Measurements from ENCODE around the gene GALNT7. TPM values are rescaled to one million over a fixed set of nuclear protein-coding genes. Genes with fewer than 3 reads are reported as not detected.

The GALNT7 gene
- total and polyA plus RNA-seq, 10 of the 15 experiments (the other 5 are each of a cell fraction or from before 2014, with no cell fraction given) = 14.2 to 33.2 (median 28.9) TPM

DNA sequence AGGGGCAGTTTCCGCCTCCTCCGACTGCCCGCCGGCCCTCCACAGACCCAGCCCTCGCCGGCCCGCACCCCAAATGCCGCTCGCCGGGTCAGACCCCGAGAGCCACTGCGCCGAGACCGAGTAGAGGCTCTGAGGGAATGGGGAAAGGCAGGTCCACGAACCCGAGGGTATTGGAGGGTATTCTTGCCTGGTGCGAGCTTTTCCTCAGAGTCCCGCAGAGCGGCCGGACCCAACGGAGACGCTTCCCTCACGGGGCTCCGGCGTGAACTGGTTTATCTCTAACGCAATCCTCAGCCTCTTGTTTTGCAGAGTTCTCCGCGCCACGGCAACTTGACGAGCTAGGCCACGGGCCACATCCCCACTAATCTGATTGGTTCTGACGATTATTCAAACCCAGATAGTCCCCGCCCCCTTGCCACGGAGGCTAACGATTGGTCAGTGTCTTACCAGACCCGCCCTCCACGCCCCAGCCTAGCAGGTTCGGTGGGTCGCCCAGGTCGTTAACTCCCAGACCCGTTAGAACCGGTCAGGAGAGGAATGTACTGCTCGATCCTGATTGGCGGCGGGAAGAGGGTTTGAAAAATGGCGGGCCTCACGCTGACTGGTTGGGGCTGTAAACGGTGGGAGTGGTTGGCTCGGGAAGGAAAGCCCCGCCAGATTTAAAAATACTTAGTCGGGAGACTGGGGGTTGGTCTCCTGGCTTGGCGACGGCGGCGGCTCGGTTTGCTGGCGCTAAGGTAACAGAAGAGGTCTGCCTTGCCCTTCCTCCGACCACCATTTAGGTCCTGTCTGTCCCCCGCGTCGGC is 165.7 kb downstream of the GALNT7 start, which contains the start of gene HMGB2 (continued):
- TF ChIP-seq TCF3 (IDR thresholded peaks at IDR 0.05; ENCODE audit: borderline replicate concordance, insufficient read depth, low read depth, low read length) = peak; percentile 84; the same call in 1 of the 2 replicates
- TF ChIP-seq SIN3A (IDR thresholded peaks at IDR 0.05; ENCODE audit: low read depth, low read length) = peak; percentile 100
- 0 out of 4 replicates have a peak, but pooled peaks of 1 of the 2 experiments have one; percentile 8 for TF ChIP-seq SRF (IDR thresholded peaks at IDR 0.05; ENCODE audit: low read depth in 2 of 2, low read length in 2 of 2)
- no peak for TF ChIP-seq HDAC2 (IDR thresholded peaks at IDR 0.05)
- 0 out of 4 replicates have a peak, but pooled peaks of 1 of the 2 experiments have one; percentile 30 for TF ChIP-seq IKZF2 (IDR thresholded peaks at IDR 0.05)
- TF ChIP-seq TARDBP (IDR thresholded peaks at IDR 0.05; ENCODE audit: borderline replicate concordance) = no peak
- no peak for TF ChIP-seq CHD4 (IDR thresholded peaks at IDR 0.05)
- TF ChIP-seq RUNX3 (IDR thresholded peaks at IDR 0.05; ENCODE audit: low read length) = no peak; the same call in 1 of the 2 replicates
- TF ChIP-seq IRF4 (IDR thresholded peaks at IDR 0.05; ENCODE audit: low read depth, low read length) = no peak
- no peak for TF ChIP-seq MTA3 (IDR thresholded peaks at IDR 0.05; ENCODE audit: borderline replicate concordance, low read length)
- TF ChIP-seq RELA (IDR thresholded peaks at IDR 0.05; ENCODE audit: borderline replicate concordance, partially characterized antibody) = no peak
- TF ChIP-seq ZZZ3 (IDR thresholded peaks at IDR 0.05; ENCODE audit: control insufficient read depth, insufficient read length, low read depth) = no peak
- no peak; a peak in 1 of 4 replicates for TF ChIP-seq CEBPB (IDR thresholded peaks at IDR 0.05; ENCODE audit: borderline replicate concordance in 1 of 2, low read depth in 2 of 2, low read length in 2 of 2)
- TF ChIP-seq, protein P1, sequence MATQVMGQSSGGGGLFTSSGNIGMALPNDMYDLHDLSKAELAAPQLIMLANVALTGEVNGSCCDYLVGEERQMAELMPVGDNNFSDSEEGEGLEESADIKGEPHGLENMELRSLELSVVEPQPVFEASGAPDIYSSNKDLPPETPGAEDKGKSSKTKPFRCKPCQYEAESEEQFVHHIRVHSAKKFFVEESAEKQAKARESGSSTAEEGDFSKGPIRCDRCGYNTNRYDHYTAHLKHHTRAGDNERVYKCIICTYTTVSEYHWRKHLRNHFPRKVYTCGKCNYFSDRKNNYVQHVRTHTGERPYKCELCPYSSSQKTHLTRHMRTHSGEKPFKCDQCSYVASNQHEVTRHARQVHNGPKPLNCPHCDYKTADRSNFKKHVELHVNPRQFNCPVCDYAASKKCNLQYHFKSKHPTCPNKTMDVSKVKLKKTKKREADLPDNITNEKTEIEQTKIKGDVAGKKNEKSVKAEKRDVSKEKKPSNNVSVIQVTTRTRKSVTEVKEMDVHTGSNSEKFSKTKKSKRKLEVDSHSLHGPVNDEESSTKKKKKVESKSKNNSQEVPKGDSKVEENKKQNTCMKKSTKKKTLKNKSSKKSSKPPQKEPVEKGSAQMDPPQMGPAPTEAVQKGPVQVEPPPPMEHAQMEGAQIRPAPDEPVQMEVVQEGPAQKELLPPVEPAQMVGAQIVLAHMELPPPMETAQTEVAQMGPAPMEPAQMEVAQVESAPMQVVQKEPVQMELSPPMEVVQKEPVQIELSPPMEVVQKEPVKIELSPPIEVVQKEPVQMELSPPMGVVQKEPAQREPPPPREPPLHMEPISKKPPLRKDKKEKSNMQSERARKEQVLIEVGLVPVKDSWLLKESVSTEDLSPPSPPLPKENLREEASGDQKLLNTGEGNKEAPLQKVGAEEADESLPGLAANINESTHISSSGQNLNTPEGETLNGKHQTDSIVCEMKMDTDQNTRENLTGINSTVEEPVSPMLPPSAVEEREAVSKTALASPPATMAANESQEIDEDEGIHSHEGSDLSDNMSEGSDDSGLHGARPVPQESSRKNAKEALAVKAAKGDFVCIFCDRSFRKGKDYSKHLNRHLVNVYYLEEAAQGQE (IDR thresholded peaks at IDR 0.05; ENCODE audit: low read depth, low read length) = no peak
- TF ChIP-seq, protein P2, sequence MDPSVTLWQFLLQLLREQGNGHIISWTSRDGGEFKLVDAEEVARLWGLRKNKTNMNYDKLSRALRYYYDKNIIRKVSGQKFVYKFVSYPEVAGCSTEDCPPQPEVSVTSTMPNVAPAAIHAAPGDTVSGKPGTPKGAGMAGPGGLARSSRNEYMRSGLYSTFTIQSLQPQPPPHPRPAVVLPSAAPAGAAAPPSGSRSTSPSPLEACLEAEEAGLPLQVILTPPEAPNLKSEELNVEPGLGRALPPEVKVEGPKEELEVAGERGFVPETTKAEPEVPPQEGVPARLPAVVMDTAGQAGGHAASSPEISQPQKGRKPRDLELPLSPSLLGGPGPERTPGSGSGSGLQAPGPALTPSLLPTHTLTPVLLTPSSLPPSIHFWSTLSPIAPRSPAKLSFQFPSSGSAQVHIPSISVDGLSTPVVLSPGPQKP (IDR thresholded peaks at IDR 0.05; ENCODE audit: low read depth, low read length) = peak; percentile 47; the same call in 1 of the 2 replicates
- no peak for TF ChIP-seq EZH2 (IDR thresholded peaks at IDR 0.05; ENCODE audit: borderline replicate concordance, control insufficient read depth, low read depth, low read length)
- TF ChIP-seq CREB1 (IDR thresholded peaks at IDR 0.05; ENCODE audit: low read depth) = peak; percentile 87
- TF ChIP-seq, protein P3, sequence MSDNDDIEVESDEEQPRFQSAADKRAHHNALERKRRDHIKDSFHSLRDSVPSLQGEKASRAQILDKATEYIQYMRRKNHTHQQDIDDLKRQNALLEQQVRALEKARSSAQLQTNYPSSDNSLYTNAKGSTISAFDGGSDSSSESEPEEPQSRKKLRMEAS (IDR thresholded peaks at IDR 0.05; ENCODE audit: low read depth, low read length) = peak; percentile 73
- no peak for TF ChIP-seq EED (IDR thresholded peaks at IDR 0.05; ENCODE audit: low read depth)

All from GM12878 (cell line).